Glutamatergic neuron (in vitro differentiated cells): ENCODE data around the gene ITPRID2. TPM values are rescaled to one million over a fixed set of nuclear protein-coding genes. Genes with fewer than 3 reads are reported as not detected.
"Not testable (repeated sequence)": the region's sequence is repeated elsewhere in the genome, so short reads cannot be mapped to it uniquely, and the experiment has no call there.

Experiments
- DNase-seq: peaks from one replicate; pipeline ENCODE4 v3.0.0; 2022
- H3K27ac Mint-ChIP-seq: one replicate; pipeline ENCODE4 v1.8.0; 2020; ENCODE audit warnings: mild to moderate bottlenecking, mixed read lengths, inconsistent platforms; ENCODE audit not compliant: unreplicated experiment
- H3K27me3 Mint-ChIP-seq: one replicate; pipeline ENCODE4 v1.8.0; 2020; ENCODE audit warnings: mild to moderate bottlenecking, moderate library complexity, mixed read lengths, inconsistent platforms; ENCODE audit not compliant: unreplicated experiment
- H3K36me3 Mint-ChIP-seq: one replicate; pipeline ENCODE4 v1.8.0; 2020; ENCODE audit warnings: mild to moderate bottlenecking, mixed read lengths, inconsistent platforms; ENCODE audit not compliant: unreplicated experiment
- H3K4me1 Mint-ChIP-seq: one replicate; pipeline ENCODE4 v1.8.0; 2020; ENCODE audit warnings: mild to moderate bottlenecking, low read depth, mixed read lengths, inconsistent platforms; ENCODE audit not compliant: unreplicated experiment
- H3K4me3 Mint-ChIP-seq: one replicate; pipeline ENCODE4 v1.8.0; 2020; ENCODE audit warnings: mild to moderate bottlenecking, mixed read lengths, inconsistent platforms; ENCODE audit not compliant: unreplicated experiment
- H3K9me3 Mint-ChIP-seq: one replicate; pipeline ENCODE4 v1.8.0; 2020; ENCODE audit warnings: mild to moderate bottlenecking, moderate library complexity, mixed read lengths, inconsistent platforms; ENCODE audit not compliant: unreplicated experiment
- CTCF ChIP-seq: fragments of 200-600 bp; sonication (generic); IDR thresholded peaks from one replicate; pipeline ENCODE4 v1.5.0; 2021; ENCODE audit not compliant: partially characterized antibody, unreplicated experiment
- total RNA-seq: library from RNA; stranded (reverse); fragmentation: NEBNext Ultra II Directional; extraction: Animal tissue kit (Norgen Biotek cat#: 25700); gene quantifications from one replicate; pipeline ENCODE4 v1.2.1, GENCODE V29; 2021; ENCODE audit not compliant: unreplicated experiment

Gene ITPRID2
- total RNA-seq, 1 donor from 2014 or later = 32.8 TPM

- H3K4me1 Mint-ChIP-seq = peaks cover 4% of the 10 kb centered on the region
- H3K4me3 Mint-ChIP-seq = no peak overlapping the region
- no peak overlapping the region for H3K27ac Mint-ChIP-seq
- DNase-seq = no peak
- H3K9me3 Mint-ChIP-seq = no peaks in the 10 kb centered on the region
- no peaks in the 10 kb centered on the region for H3K27me3 Mint-ChIP-seq
- TF ChIP-seq CTCF = no peak
- no peaks in the 10 kb centered on the region for H3K36me3 Mint-ChIP-seq
Observed at GRCh38 chr2:181957668-181958067, 66.1 kb downstream of the ITPRID2 start.

- no peaks in the 10 kb centered on the region for H3K27me3 Mint-ChIP-seq
- H3K4me3 Mint-ChIP-seq = no peak overlapping the region
- H3K36me3 Mint-ChIP-seq = no peaks in the 10 kb centered on the region
- no peak for TF ChIP-seq CTCF
- no peak for DNase-seq
- H3K4me1 Mint-ChIP-seq = peaks cover 4% of the 10 kb centered on the region
- no peaks in the 10 kb centered on the region for H3K9me3 Mint-ChIP-seq
- no peak overlapping the region for H3K27ac Mint-ChIP-seq
Observed at GRCh38 chr2:181958726-181959125, 67.2 kb downstream of the ITPRID2 start.

GRCh38 chr2:181959508-181959907 is 68.0 kb downstream of the ITPRID2 start:
- no peaks in the 10 kb centered on the region for H3K9me3 Mint-ChIP-seq
- no peak for TF ChIP-seq CTCF
- H3K4me3 Mint-ChIP-seq = no peak overlapping the region
- no peak overlapping the region for H3K27ac Mint-ChIP-seq
- H3K4me1 Mint-ChIP-seq = peaks cover 4% of the 10 kb centered on the region
- no peaks in the 10 kb centered on the region for H3K36me3 Mint-ChIP-seq
- H3K27me3 Mint-ChIP-seq = no peaks in the 10 kb centered on the region
- no peak for DNase-seq

- not testable (repeated sequence) for H3K4me1 Mint-ChIP-seq, H3K27me3 Mint-ChIP-seq, H3K9me3 Mint-ChIP-seq, H3K27ac Mint-ChIP-seq, DNase-seq, H3K4me3 Mint-ChIP-seq, H3K36me3 Mint-ChIP-seq
Observed at GRCh38 chr2:181961167-181961566, 69.6 kb downstream of the ITPRID2 start.

- peaks cover 4% of the 10 kb centered on the region for H3K4me1 Mint-ChIP-seq
- H3K36me3 Mint-ChIP-seq = no peaks in the 10 kb centered on the region
- no peaks in the 10 kb centered on the region for H3K9me3 Mint-ChIP-seq
- TF ChIP-seq CTCF = no peak
- no peak overlapping the region for H3K4me3 Mint-ChIP-seq
- H3K27ac Mint-ChIP-seq = no peak overlapping the region
- H3K27me3 Mint-ChIP-seq = no peaks in the 10 kb centered on the region
- no peak for DNase-seq
Observed at GRCh38 chr2:181962142-181962541, 70.6 kb downstream of the ITPRID2 start.
